GM18511 (cell line): Measurements from ENCODE around the gene ZDHHC22.

Source experiments
- ATAC-seq: cut with Tn5 transposase; IDR thresholded peaks from one replicate; pipeline ENCODE4 v1.9.1; 2021; ENCODE audit warnings: mild to moderate bottlenecking, moderate library complexity; ENCODE audit not compliant: unreplicated experiment

Gene ZDHHC22

DNA sequence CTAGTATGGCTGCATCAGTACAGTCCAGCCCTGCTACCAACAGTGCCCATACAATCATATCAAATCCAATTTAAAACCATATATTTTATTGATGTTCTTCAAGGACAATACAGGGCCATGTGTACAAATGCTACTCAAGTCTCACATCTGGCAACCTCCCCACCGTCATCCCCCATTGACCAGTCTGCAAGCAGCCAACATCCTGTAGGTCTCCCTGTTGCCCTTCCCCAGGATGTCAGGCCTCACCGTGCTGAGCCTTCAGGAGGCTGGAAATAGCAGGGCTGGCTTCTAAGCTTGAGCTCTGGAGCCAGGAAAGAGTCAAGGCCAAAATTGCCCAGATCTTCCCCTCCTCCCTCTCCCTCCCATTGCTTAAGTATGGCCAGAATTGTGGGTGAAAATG is 10.4 kb downstream of the ZDHHC22 start:
- no peak for ATAC-seq

DNA sequence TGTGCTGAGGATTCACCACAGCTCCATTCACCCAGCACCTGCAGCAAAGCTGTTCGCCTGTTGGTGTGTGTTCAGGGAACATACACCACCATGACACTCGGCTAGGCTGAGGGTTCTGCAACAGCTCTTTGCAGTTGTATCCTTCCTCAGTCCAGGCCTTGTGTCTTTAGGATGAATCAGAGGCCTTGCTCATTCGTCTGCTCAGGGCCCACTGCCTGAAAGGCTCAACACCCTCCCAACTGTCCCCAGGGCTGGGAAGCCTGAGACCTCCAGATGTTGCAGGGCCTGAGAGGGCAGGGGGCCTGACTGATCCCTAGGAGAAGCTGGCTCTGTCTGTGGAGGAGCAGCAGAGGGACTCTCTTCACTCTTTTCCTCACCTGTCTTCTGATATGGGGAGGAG is 11.2 kb downstream of the ZDHHC22 start:
- no peak for ATAC-seq

DNA sequence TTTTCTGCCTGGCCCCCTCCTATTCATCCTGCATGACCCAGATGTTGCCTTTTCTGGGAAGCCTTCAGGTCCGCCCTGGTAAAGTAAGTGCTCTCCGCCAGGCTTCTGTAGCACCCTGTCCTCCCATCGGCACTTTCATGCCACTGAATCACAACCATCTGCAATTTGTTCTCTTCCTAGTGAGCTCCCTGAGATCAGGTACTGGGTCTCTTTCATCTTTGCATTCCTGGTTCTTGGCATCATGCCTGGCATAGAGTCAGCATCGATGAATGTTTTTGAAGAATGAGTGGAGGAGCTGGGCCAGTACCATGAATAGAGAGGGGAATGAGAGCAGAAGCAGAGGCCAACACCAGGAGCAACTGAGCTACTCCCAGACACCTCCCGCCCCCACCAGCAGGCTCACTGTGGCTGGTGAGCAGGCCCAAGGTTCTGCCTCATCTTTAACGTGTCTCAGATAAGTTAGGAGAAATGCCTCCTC is 13.1 kb downstream of the ZDHHC22 start:
- no peak for ATAC-seq

DNA sequence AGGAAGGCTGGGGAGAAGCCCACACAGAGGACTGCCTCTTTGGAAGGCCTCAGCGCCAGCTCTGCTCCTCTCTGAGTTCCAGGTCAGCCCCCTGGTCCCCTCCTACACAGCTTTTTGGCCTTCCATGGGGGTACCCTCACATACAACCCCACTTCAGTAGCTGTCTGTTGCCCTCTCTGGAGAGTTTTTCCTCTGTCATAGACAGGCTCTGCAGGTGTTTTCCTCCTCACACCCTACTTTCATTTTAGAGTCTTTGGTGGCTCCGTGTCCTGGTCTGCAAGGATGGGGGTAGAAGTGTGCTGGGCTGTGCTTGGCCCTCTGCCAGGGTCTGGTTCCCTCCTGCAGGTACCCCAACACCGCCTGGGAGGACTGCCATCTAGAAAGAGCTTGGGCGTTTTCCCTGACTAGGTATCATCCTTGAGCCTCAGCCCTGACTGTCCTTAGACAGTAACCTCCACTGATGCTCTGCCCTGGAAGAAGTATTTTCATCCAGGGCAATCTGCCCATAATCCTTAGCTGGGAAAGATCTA is 15.1 kb downstream of the ZDHHC22 start:
- ATAC-seq = no peak

DNA sequence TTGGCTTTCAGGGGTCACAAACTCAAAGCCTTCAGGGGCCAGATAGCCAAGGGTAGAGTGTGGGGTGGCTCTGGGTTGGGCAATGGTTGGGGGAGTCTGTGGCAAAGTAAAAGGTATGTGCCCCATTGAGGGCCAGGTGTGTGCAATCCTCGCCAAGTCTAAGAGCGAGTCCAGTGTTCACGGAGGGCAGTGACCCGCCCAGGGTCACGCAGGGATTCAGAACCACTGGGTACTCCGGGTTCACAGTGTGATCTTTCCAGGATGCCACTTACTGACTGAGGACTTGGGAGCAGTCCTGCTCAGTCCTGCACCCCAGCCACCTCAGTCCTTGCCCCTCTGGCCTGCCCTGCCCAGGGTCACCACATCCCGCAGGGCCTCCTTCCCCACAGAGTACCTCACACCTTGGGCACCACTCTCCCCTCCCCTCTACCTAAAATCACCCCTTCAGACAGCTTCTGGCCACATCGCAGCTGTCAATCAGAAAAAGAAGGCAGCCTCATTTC is 15.7 kb downstream of the ZDHHC22 start:
- no peak for ATAC-seq

DNA sequence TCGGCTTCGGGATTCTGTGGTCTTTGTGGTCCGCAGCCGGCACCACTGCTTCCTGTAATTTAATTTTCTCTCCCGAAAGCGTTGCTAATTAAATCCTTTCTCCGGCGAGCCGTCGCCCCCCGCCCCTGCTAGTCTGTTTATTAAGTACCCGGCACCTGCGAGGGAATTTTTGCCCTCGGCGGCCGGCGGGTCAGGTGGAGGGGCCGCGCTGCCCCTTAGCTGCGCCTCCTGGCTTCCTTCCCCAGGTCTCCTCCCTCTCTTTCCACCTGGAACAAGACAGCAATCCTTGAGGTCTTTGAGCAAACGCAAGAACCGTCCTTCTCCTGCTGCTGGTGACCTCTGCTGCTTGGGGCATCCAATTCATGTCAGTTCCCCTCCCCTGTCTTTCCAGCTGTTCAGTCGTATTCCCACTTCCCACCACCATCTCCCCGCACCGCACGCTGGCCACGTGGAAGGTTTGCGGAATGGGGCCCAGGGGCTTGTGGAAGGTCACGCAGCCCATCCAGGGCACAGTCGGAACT is 16.2 kb downstream of the ZDHHC22 start:
- ATAC-seq = no peak

DNA sequence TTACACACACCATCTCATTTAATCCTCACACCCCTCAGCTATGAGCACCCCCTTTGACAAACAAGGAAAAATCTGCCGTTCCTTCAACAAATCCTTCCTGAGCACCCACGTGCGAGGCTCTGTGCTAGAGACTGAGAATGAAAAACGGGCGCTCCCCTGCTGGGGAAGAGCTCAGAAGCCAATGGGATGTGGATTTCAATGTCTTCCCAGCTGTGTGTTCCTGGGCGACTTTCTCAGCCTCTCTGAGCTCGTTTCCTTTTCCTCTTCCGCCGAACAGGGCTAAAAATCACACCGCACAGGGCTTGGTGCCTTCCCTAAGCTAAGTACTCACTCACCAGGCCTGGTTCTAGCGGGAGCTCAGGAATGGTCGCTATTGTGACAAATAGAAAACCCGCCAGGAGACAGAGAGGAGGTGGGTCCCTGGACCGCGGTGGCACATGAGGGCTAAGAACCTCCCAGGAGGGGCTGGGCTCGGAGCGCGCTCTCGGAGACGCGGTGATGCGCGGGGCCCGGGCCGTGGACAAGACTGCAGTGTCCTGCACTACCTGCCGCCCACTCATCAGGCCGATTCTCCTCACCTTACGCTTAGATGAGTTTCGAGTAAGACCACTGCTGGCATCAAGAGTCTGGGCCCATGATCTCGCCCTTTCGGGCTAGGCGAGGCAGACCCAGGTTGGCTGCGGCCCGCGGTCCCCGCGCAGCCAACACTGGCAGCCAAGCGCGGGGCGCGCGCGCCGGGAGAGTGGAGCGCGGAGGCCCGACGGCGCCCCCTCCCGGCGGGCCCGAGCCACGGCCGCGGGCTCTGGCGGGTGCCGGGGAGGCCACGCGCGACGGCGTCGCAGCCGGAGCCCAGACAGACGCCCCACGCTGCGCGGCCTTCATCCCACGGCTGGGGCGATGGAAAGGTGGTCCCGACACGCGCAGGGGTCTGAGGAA is 17.0 kb downstream of the ZDHHC22 start:
- no peak for ATAC-seq

DNA sequence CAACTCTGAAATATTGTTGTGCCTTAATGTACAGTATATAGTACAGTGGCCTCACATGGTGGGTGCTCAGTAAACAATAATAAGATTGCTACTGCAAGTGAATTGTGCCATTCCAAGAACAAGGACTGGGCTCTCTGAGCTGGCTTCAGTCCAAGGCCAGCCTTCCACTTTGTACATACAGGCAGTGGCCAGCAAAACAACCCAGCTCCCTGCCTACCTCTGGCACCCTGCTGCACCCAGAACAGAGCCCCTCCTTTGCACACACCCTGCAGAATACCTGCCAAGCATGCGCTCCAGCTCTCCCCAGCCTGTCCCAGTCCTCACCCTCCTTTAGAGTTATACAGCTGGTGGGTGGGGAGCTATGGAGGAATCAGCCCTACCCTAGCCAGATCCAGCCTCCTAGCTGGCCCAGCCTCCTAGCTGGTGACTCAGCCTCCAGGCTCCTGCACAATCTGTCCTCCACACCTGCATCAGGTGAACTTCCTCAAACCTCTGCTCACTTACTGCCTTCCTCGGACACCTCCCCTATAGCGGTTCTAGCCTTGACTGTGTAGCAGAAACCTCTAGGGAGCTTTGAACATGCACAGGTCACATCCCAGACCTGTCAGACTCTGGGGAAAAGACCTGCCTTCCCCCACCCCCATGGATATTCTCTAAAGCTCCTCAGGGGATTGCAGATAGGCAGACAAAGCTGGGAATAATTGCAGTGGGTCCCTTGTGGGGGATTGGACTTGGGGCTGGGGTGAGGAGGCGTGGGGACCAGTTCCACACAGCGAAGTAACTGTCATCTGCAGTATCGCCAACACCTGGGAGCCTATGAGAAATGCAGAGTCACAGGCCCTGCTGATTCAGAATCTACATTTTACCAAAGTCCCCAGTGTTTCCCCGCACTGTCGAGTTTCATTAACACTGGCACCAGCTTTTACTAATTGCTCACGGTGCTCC is 17.9 kb downstream of the ZDHHC22 start:
- no peak for ATAC-seq

DNA sequence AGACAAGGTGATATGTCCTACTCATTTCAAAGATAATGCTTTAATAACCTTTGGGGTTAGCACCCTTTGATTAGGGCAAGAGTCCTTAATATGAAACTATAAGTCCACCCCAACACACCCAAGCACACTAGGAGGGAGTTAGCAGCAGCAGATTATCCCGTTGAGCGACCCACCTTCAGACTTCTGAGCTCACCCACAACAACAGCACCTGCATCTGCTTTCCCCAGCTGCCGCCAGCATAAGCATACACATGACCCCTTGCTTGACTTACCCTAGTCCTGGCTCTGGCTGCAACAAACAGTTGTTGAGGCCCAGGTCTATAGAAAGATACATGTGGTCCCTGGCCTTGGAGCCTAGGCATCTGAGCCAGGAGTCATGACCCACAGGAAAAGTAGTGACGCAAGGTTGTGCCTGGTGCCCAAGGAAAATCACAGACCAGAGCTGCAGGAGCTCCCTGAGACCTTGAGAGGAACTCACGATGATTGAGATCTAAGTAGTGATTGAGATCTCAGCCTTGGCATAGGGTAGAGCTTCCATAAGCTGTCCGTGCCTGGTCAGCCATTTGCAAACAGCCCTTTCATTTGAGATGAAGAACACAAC is 19.0 kb downstream of the ZDHHC22 start:
- ATAC-seq = no peak

DNA sequence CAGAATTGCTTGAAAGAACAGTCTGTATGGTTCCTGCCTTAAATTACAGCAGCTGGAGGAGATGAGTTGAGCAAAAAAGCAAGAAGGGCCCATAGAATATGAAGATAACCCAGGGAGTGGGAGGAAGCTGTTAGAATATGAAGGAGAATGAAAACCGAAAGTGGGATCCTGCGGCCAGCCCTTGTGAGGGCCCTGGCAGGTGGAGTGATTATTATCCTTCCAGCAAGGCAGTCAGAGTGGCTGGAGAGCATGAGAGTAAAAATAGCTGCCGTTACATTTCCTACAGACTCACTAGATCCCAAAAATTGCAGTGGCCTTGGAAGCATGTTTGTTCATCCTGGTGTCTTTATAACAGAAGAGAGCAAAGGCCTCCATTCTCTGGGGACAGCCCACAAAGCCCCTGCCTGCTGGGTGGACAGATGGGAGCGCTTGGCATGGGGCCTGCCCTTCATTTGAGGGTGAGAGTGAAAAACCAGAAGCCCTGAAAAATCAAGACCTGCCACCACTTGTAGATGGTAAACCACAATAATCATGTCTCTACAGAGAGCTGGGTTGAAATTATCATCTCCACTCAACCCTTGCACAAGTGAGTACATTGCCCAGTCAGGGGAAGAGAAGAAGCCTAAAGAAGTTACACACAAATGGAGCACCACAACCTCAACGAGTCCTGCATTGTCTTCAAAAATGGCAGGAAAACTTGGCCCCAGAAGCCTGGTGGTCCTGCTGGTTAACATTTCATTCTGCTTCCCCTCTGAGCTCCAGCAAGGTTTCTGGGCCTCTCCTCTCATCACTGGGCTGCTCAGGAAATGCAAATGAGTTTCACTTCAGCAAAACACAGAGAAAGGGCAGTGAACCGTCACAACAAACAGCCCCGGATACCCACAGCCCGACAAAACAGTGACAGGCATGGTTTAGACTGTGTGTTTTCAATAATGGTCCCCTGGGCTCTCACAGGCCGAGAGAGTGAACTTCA is 20.5 kb downstream of the ZDHHC22 start:
- ATAC-seq = peak; percentile 94

DNA sequence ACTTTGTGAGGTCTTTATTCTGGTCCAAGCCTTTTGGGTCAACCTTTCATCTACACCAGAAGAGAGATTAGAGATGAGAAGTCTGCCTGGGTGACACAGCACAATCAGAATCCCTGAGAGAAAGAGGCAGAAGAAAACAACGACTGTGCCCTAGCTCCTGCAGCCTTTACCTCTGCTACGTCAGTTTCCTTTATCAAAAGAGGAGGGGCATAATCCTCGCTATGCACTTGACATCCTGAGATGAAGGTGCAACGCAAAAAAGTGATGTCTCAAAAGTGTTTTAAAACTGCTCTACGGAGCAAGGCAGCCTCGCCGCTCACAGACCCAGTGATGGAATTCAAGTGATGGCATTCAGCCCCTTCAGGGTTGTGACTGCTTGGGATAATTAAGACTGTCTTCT is 21.7 kb downstream of the ZDHHC22 start:
- ATAC-seq = no peak

DNA sequence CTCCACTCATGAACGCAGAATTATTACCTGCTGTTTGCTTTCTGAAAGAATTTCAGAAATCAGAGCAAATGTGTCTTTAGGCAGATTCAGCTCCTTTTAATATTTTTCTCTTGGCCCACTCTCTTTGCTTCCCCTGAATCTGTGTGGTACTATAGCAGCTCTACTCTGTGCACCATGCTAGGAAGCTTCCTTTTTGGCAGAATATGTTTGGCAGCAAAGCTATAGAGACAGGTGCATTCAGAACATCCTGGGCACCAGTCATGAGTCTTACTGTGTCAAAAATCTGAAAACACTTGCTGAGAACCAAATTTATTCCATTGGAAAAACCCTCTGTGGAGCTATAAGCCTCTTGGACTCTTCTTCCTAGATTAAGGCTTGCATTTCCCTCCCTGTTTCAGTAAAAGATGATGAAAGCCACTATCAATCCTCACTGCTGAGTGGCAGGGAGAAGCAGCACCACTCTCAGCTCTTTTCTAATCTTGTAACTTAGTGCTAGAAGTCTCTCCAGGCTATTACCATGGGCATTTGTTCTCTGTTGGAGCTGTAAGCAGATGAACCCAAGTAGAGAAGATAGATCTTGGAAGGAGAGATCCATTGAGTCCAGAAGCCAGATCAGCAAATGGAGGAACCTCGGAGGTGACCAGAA is 25.3 kb downstream of the ZDHHC22 start:
- no peak for ATAC-seq

DNA sequence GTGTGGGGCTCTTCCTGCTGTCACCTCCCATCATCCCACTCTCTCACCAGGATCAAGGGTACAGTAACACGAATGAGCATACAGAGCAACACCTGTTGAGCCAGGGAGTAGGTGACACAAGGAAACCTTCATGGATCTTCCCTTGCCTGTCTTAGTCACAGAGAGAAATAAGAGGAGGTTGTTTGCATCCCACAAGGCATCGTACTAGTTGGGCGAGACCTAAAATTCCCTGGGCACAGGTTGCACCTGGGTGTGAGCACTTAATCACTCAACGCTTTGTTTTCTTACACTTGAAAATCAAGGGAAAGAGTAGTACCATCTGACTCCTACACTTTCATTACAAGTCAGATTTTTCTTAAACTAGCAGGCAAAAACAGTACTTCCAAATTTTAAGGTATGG is 27.0 kb downstream of the ZDHHC22 start:
- ATAC-seq = no peak

DNA sequence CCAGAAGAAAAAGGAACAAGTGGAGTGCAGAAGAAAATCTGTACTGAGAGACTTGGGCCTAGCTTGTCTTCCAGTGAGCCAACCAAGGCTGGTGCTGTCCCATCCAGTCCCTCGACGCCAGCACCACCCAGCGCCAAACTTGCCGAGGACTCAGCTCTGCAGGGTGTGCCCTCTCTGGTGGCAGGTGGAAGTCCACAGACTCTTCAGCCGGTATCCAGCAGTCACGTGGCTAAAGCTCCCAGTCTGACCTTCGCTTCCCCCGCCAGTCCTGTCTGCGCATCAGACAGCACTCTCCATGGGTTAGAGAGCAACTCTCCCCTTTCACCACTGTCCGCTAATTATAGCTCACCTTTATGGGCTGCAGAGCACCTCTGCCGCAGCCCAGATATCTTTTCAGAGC is 27.9 kb downstream of the ZDHHC22 start:
- ATAC-seq = no peak

DNA sequence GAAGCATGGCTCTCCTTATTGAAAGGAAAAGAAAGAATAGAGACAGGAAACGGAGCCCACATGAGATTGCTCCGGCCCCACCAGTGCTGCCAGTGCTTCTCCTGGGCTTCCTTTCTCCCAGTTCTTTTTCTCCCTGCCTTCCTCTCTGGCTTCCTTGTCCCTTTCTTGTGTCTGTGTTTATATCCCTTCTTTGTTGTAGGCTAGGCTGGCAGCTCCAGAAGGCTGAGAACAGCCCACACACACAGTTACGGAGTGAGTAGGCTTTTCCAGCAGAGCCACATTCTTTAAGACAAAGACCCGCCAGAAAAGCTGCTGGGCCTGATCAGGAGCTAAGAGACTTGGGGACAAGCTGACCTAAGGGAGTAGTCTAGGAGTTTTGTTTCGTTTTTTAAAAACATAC is 30.6 kb downstream of the ZDHHC22 start:
- ATAC-seq = no peak

DNA sequence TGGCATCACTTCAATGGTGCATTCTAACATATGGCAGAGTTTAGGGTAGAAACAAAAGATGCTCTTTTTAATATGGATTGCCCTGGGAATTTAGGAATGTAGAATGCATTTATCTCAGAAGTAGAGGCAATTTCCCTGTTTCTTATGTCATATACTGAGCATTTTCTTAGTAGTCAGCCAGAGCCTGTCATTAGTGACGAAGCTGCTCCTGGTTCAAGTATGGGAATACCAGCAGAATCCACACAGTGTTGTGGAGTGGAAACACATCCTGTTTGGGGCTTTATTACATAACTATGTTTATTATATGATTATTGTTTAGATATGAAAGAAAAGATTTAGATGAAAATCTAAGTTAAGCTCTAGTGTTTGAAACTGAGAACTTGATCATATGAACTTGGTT is 31.3 kb downstream of the ZDHHC22 start:
- no peak for ATAC-seq

DNA sequence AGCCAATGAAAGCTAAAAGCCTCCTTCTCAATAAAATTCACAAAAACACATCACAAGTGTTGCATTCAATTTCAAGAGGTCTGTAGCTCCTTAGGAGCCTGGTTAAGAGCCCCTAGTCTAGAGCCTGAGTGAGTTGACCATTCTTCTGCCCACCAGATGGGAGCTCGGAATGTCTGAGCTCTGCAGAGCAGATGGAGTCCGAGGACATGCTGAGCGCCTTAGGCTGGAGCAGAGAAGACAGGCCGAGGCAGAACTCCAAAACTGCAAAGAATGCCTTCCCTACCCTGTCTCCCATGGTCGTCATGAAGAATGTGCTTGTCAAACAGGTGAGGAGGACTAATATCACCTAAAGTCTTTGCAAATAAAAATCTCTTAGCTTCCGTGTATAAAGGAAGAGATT is 31.9 kb downstream of the ZDHHC22 start:
- no peak for ATAC-seq

DNA sequence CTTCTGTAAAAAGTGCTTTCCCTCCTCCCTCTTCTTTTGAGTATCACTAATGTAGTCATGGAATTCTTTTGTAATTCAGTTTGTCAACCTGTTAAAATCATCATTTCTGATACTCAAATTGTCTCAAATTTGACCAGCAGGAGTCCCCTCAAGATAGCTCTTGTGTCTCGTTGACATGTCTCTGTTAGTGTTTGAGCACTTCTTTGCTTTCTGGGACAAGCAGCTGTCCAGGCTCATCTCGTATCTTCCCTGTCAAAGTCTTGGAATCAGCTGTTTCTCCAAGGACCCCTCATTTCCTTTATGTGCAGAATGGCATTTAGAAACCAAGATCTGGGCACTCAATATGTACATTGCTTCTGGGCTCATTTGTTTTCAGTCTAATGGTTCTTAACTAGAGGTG is 32.8 kb downstream of the ZDHHC22 start:
- ATAC-seq = no peak

DNA sequence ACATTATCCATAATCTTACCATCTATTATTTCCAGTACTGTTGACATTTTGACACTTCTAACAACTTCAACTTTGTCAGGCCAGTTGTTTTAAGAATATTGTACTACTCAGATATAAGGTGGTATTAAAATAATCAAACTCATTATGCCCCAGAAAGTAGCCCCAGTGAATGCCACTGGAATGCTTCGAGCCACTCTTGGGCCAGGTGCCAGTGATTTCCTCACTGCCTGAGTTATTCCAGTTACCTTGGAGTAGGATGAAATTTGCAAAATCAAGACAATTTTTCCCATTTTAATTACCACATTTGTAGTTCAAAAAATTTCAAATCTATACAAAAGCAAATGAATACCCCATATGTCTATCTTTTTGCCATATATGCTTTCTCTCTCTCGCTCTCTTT is 34.4 kb downstream of the ZDHHC22 start:
- ATAC-seq = no peak
